Activated CD8-positive, alpha-beta memory T cell treated with anti-CD3 and anti-CD28 coated beads, Interleukin-2, amount 50 U/mL, for 4 hours (primary cell): ENCODE measurements around the gene RAB11FIP4.

ENCODE experiments used
- DNase-seq: peaks from one replicate; pipeline ENCODE4 v3.0.0-alpha.2; 2020

The RAB11FIP4 gene

GRCh38 chr17:31552568-31552967 is 161.1 kb downstream of the RAB11FIP4 start:
- no peak for DNase-seq

DNA sequence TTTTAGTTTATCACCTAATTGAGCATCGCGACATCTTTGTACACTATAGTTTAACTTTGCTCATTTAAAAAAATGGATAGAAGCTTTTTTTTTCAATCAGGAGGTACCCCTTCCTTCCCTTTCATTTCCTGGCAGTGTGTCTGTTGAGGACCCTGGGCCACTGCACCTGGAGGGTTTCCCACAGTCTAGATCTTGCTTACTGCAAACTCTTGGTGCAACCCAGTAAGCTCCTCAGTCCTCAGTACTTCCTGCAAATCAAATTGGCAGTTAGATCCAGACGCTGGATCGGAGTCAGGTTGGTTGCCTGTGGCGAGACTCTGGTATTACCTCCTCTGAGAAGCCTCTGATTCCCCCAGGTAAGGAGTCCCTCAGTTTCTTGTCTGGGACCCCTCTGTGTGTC is 162.0 kb downstream of the RAB11FIP4 start:
- no peak for DNase-seq

DNA sequence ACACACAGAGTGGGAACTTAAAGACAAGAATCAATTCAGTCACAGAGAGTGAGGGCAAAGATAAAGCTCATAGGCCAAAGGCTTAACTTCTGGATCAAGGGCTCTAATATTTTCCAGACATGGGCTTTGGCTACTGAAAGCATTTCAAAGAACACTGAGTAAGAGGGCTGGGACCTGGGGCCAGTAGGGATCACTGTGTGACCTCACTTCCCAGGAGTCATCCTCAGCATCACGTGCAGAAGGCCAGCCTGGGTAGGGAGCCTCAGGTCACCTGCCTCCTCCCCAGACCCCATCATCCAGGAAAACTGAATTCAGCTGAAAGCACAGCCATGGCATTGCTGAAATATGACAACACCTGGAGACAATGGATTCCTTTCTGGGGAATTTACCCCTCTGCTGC is 163.5 kb downstream of the RAB11FIP4 start:
- no peak for DNase-seq

- DNase-seq: no peak
Measured at GRCh38 chr17:31556969-31557645, 165.6 kb downstream of the RAB11FIP4 start.

- DNase-seq: peak; percentile 65
Measured at GRCh38 chr17:31558748-31559583, 167.5 kb downstream of the RAB11FIP4 start.

- DNase-seq: no peak
Measured at GRCh38 chr17:31559584-31560501, 168.4 kb downstream of the RAB11FIP4 start.

- DNase-seq: no peak
Measured at GRCh38 chr17:31560616-31561235, 169.3 kb downstream of the RAB11FIP4 start.

DNA sequence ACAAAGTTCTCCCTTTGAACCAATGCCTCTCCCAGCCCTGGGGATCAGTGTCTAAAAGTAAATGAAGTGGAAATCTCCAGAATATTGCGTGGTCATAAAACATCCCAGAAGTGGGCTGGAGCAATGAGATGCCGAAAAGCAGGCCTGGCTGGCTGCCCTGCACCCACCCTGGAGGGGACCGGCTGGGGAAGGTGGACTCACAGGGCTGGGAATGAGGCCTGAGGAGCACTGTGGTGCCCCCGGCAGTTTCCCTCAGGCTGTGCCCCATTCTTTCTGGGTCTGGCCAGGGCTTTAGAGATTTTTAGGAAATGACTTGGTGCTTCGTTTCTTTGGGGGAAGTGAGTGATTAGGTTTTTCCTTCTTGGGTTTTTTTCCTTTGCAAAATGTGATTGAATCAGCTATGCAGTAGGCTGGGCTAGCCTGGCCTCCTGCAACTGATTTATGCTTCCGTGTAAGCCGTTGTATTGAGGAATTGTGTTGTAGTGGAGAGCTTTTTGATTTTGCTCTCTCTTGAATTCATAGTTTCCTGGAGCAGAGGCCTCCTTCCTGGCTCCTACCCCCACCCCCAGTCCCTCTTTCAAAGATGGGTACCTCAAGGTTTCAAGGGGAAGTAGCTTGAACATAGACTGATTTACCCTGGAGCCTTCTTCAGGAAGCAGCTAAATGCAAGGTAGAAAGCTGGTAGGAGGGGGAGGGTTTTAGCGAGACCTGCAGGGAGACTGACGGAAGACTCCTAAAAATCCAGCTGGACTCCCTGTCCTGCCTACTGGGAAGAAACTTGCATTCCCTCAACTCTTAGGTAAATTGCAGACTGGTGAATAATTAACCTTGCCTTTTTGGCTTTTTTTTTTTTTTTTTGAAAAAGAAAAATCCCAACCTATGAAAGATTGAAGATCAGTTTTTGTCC is 170.2 kb downstream of the RAB11FIP4 start:
- DNase-seq: no peak

DNA sequence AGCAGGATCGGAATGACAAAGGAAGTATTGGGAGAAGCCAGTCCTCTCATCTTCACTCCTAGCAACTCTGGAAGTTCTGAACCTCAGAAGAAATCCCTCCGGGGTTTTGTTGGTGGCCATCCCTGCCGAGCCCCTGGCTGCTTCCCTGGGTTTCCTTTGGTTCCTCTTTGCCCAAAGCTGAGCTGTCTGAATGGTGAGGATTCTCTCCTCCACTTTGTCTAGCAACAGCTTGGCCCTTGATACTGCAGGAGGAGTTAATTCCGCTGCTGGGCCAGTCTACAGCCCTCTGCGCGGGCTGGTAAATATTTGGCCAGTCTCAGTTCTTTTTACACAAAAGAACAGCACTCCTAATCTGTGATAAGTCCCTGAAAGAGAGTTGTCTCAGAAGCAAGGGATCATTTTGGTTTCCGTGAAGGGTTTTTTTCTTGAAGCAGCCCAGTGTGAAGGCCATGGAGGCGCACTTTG is 170.9 kb downstream of the RAB11FIP4 start:
- DNase-seq: no peak

DNA sequence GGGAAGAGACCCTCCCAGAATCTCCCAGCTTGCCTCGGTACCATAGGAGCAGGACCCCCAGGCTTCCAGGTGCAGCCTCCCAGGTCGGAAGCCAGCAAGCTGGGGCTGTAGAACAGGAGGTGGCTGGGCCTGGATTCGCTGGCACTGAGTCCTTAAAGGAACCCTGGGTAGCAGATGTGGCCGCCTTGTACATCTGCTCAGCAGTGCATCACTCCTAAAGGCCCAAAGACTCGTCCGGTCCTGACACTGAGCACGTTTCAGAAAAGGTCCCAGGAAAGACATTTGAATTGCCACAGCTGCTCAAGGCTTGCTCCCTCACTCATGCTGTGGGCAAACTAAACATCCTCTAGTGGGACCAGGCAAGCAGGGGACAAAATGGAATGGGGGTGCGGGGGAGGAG is 172.8 kb downstream of the RAB11FIP4 start:
- no peak for DNase-seq

- DNase-seq: no peak
Measured at GRCh38 chr17:31564883-31565301, 173.4 kb downstream of the RAB11FIP4 start.

DNA sequence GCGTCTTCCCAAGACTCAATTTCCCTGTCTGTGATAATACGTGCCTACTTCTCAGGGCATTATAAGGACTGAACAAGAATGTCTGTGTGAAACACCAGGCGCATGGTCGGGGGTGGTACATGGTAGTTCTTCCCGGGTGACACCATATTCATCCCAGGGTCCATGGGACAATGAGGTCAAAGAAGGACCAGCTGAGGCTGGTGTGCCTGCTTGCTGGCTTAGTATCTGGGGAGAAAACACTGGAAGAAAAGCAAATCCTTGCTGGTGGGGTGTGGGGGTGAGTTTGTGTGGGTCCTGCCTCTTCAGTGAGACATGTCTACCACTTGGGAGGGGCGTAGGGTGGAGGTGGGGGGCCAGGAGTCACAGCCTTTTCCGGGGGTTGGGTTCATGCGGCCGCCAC is 174.2 kb downstream of the RAB11FIP4 start:
- no peak for DNase-seq

GRCh38 chr17:31566247-31566991 is 174.9 kb downstream of the RAB11FIP4 start:
- DNase-seq: no peak

DNA sequence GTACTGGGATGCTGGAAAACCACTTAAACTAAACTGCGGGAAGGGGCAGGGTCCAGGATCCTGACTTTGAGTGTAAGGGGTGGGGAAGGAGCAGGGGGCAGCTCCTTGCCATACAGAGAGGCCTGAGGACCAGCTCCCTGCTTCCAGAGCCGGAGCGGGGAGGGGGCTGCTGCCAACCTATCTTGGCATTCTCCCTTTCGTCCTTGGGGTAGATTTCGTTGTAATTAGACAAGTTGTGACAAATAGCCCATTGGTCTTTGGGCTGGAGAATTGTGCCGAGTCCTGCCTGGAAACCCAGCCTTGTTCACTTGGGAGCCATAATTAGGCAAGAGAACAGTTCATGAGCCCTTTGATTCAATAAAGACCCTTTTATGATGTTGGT is 175.5 kb downstream of the RAB11FIP4 start:
- DNase-seq: no peak

DNA sequence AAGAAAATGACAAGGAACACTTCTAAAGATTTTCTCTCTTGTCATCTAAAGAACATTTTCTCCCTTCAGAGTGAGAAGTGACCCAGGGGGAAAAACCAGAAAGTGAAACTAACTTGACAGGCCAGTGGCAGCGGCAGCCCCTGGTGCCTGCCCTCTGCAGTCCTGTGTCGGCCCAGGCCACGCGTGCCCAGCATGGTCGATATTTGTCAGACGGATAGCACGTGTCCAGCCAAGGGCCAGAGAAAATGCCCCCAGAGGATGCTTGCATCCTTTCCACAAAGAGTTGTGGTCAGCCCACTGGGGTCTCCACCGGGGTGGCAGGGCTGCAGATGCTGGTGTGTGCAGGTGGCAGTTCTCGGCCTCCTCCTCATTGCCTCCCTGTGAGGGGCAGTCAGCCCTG is 176.6 kb downstream of the RAB11FIP4 start:
- no peak for DNase-seq

GRCh38 chr17:31568539-31568938 is 177.1 kb downstream of the RAB11FIP4 start:
- DNase-seq: no peak

GRCh38 chr17:31570231-31570630 is 178.8 kb downstream of the RAB11FIP4 start:
- DNase-seq: no peak

- DNase-seq: no peak
Measured at GRCh38 chr17:31570951-31571892, 179.7 kb downstream of the RAB11FIP4 start.

DNA sequence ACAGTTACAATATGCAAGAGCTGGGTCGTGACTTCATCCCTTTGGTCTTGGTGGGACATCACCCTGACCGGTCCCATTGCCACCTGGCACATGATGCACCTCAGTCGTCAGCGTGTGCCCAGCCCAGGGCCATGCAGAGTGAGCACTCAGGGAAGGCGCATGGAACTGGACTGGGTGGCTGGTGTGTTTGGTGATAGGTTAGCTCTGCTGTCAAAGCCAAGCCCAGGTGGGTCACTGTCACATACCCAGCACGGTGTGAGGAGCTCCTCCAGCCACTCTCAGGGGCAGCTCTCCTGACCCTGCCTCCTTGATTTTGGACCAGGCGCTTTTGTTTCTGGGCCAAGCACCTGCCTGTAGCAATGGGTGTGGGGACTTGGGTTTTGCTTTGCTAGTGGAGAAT is 180.9 kb downstream of the RAB11FIP4 start:
- no peak for DNase-seq

DNA sequence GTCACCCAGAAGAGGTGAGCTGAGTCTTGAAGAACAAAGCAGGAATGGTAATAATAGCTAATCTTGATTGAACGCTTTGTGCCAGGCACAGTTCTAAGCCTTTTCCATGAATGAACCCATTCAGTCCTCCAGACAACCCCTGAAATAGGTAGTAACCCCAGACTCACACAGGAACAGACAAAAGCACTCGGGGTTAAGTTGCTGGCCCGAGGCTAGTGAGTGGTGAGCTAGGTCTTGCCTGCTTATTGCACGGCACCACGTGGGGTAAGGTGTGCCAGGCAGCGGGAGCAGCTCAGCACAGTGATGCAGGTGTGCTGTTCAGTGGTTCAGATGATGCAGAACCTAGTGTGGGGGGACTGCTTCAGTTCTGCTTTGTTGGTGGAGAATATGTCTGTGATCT is 181.6 kb downstream of the RAB11FIP4 start:
- DNase-seq: no peak
